HG03159 (cell line): ENCODE results near the gene MTOR.
"Not testable (repeated sequence)": the region's sequence is repeated elsewhere in the genome, so short reads cannot be mapped to it uniquely, and the experiment has no call there.

Experiments used
- ATAC-seq: cut with Tn5 transposase; IDR thresholded peaks from one replicate; pipeline ENCODE4 v1.9.1; 2021; ENCODE audit warnings: mild to moderate bottlenecking, moderate library complexity; ENCODE audit not compliant: unreplicated experiment

Gene MTOR

DNA sequence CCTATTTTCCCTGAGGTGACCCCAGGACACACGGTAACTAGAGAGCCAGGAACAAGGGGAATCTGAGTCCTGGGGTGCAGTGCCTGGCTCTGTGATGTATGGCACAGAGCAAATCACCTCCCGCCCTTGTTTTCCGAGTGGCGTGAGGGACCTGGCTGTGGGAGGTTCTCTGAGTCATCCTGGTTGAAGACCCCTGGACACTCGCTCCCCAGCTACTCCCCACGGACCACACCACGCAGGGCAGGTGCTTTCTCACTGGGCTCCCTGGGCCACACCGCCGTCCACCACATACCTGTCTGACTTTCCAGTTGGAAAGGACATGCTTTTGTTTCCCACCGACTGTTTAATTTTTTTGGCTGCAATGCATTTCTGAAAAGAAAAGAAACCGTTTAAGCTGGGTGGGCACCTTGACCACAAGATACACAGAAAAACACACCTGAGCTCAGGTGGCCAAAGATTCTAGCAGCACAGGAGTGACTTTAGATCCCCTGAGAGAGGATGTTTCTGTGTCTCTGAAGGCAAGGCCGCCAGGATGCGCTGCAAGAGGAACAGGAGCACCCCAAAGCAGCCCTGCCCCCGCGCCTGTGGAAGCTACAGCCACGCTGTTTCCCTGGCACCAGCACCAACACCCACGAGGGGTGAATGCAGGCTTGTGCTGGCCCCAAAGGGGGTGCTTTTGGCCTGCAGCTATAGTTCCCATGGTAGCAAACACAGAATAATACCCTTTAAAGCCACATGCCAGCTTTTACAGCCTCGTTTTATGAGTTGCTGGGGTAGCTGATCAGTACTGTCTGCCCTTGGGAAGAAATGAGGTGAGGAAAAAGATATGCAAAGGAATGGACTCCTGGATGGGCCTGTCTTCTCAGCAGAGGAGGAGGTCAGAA lies 194.4 kb downstream of the MTOR start:
- ATAC-seq = no peak

- no peak for ATAC-seq
These were observed 196.6 kb downstream of the MTOR start for GRCh38 chr1:11065796-11066195.

- ATAC-seq = no peak
These were observed 197.4 kb downstream of the MTOR start for GRCh38 chr1:11064942-11065341.

DNA sequence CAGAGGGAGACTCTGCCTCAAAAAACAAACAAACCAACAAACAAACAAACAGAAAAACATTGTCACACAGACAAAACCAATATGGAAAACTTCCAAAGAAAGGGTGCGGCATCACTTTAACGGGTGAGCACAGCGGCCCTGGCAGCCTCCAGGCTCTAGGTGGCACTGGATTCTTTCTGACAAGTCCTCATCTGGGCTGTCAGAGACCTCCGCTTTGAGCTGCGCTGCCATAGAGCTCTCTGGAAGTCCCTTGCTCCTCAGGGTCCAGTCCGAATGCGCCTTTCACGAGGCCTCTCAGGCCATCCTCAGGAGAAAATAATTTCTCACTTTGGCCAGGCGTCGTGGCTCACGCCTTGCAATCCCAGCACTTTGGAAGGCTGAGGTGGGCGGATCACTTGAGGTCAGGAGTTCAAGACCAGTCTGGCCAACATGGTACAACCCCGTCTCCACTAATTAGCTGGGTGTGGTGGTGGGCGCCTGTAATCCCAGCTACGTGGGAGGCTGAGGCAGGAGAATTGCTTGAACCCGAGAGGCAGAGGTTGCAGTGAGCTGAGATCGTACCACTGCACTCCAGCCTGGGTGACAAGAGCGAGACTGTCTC lies 198.3 kb downstream of the MTOR start:
- ATAC-seq = not testable (repeated sequence)

DNA sequence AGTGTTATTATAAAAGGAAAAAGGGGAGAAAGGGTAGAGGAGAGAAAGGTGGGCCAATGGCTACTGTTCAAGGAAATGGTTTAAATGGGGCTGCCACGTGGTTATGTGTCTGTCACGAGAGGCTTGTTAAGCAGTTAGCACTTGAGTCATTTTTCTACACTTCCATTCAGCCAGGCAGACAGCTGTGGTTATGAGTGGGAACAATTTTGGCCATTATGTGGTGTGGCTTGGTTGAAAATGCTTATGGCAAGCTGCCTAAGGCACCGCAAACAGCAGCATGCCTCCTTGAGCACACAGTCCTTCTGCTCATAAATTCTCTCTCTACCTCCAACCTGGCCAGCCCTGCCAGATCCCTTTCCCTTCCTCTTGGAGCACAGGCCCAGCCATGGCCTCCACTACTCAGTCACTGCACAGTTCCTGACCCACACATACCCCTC lies 199.4 kb downstream of the MTOR start:
- no peak for ATAC-seq

- no peak for ATAC-seq
These were observed 200.5 kb downstream of the MTOR start for GRCh38 chr1:11061652-11062365.

- peak; percentile 89 for ATAC-seq
These were observed 202.2 kb downstream of the MTOR start, which contains the start of gene SRM for GRCh38 chr1:11059968-11060830. SRM (minus strand) TSS chr1:11060018; CDS start chr1:11059943, 75 bp downstream.

DNA sequence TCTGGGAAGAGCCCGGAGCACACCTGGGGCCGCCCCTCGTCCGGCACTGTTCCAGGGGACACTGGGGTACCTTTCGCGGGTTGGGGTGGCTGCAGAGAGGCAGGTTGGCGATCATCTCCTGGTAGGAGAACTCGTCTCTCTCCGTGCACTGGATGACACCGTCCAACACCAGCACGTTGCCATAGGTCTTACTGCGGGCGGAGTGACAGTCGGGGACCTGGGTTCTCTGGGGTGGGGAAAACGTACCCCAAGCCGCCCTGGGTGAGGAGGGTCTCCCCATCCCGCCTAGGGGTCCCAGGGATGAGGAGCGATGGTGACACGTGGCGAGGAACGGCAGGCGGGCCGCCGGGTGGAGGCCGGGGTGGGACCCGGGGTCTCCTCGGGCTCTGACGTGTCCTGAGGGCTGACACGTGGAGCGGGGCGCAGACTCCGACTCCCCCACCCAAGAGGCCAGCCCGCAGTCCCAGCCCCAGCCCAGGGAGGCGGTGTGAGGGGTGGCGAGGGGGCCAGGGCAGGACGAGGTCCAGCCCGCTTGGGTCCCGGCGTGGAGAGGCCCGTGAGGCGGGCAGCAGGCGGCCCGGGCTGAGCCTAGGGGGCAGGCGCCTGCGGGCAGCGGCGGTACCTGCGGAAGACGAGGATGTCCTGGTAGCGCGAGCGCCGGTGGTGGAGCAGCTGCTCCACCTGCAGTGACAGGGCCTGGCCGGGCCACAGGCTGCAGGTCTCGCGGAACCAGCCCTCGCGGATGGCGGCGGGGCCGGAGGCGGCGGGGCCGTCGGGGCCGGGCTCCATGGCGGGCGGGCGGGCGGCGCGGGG lies 203.0 kb downstream of the MTOR start:
- peak; percentile 22 for ATAC-seq

GRCh38 chr1:11058595-11059154 lies 203.7 kb downstream of the MTOR start:
- ATAC-seq = no peak

DNA sequence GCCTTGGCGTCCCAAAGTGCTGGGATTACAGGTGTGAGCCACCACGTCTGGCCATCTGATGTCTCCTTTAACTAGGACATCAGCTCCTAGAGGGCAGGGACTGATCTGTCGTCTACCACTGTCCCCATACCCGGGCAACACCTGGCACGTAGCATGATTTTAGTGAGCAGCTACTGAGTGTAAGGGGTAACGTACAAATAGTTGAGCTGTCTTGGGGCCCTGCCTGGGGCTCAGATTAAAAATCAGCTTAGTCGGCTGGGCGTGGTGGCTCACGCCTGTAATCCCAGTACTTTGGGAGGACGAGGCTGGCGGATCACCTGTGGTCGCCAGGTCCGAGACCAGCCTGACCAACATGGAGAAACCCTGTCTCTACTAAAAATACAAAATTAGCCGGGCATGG lies 204.3 kb downstream of the MTOR start:
- ATAC-seq = no peak

DNA sequence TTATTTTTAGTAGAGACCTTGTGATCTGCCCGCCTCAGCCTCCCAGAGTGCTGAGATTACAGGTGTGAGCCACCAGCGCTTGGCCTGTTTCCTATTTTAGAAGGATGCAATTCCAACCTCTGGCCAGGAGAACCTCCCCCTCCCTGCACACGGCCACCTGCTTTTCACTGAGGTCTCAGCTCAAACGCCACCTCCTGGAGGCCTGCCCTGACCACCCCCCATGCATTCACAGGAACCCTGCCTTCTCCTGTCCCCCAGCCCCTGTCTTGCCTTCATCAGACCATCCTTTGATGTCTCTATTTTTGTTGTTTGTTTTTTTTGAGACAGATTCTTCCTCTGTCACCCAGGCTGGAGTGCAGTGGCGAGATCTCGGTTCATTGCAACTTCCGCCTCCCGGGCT lies 204.9 kb downstream of the MTOR start:
- no peak for ATAC-seq
